GM18858 (cell line): Measurements from ENCODE around the gene EIF4E2.

ENCODE experiments used
- ATAC-seq: cut with Tn5 transposase; IDR thresholded peaks from one replicate; pipeline ENCODE4 v1.9.1; 2021; ENCODE audit not compliant: unreplicated experiment

EIF4E2 gene, protein sequence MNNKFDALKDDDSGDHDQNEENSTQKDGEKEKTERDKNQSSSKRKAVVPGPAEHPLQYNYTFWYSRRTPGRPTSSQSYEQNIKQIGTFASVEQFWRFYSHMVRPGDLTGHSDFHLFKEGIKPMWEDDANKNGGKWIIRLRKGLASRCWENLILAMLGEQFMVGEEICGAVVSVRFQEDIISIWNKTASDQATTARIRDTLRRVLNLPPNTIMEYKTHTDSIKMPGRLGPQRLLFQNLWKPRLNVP

DNA sequence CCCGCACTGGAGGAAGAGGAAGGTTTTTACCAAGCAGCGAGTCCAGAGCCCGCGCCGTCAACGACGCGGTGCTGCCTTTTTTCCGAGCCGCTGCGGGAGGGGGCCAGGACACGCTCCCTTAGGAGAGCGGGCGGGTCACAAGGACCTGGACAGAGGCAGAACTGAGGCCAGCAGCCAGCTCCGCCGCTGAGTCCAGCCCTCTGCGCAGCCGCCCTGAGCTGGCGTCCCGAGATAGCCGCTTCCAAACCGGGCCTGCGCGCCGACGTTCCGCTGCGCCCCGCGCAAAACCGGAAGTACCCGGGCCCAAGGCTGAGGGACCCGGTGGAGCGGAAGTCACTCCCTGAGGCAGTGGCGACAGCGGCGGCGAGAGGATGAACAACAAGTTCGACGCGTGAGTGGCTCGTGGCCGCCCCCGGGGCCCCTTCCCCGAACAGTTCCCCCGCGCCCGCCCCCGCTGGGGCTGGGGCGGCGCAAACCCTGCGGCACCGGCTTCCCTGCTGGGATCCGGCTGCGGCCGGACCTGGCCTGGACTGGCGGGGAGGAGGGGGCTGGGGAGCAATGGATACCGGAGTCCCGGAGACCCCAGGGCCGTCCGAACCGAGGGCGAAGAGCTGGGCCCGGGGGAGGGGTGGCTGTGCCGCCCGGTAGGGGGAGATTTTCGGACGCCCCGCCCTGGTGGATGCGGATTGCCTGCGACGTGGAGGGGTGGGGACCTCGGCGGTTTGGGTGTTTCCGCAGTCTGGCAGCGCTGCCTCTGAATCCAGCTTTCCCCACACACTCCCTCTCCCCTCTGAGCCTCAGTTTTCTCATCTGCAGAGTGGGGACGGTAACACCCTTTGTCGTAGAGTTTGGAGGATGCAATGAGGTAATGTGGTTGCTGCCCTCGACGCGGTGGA is at the start of gene EIF4E2, which contains the start of gene TIGD1:
Gene EIF4E2 (plus strand): TSS at position 336 of the 896 bp plus-strand sequence. CDS start 36 bp downstream, at position 372.
Gene TIGD1 (minus strand): TSS at position 204 of the 896 bp plus-strand sequence. CDS start 675 bp downstream, outside the sequence.
- ATAC-seq: peak; percentile 89

DNA sequence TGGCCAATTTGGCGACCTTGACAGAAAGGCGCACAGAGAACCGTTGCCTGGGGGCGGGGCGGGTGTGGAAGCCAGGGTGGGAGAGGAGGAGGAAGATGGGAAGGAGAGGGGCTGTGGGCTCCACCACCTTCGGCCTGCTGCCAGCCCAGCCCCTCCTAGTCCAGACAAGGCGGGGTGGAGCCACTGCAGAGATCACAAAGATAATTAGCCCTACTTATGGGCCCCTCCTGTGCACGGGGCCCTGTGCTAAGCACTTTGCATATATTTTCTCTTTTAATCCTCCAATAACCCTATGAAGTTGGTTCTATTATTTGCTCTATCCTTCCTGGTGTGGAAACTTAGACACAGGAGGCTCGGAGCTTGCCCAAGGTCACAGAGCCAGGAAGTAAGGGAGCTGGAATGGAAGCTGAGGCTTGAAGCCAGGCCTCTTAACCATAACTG is 49.1 kb upstream of the EIF4E2 start:
- no peak for ATAC-seq

DNA sequence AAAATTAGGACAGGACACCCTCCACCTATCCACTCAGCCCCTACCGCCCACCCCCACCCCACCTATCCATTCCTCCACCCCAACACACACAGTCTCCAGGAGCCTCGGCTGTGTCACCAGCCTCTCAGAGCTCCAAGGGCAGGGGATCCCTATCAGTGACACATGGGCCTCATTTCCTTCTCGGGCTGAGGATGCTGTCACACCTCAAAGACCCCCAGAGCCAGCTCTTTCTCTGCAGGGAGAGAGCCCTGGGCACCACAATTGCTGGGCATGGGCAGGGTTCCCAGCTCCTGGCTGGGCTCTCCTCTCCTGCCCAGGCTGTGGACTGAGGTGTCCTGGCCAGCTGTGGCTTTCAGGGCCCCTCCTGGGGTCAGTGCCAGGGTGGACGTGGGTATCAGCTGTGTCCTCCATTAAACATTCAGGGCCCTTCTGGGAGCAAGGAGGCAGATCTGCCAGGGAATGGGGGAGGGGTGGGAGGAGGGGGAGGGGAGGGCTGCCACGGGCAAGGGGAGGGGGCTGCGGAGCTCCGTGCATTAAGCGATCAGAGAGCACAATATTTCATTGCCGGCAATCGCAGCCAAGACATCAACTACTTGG is 48.6 kb upstream of the EIF4E2 start:
- no peak for ATAC-seq

DNA sequence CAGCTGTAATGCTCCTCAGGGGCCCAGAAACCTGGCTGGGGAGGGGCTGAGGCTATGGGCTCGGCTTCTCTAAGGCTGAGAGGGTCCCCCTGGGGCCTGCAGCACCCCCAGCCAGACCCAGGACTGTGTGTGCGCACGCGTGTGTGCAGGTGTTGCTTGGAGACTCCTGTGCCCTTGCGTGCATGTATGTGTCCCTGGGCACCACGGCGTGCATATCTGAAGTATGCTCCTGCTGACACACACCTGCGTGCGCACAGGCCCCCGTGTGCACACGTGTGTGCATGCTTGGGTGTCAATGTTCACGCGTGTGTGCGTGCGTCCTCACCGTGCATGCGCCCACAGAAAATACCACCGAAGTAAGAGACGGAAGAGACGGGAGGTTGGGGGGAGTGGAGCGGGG is 48.0 kb upstream of the EIF4E2 start:
- ATAC-seq: no peak

DNA sequence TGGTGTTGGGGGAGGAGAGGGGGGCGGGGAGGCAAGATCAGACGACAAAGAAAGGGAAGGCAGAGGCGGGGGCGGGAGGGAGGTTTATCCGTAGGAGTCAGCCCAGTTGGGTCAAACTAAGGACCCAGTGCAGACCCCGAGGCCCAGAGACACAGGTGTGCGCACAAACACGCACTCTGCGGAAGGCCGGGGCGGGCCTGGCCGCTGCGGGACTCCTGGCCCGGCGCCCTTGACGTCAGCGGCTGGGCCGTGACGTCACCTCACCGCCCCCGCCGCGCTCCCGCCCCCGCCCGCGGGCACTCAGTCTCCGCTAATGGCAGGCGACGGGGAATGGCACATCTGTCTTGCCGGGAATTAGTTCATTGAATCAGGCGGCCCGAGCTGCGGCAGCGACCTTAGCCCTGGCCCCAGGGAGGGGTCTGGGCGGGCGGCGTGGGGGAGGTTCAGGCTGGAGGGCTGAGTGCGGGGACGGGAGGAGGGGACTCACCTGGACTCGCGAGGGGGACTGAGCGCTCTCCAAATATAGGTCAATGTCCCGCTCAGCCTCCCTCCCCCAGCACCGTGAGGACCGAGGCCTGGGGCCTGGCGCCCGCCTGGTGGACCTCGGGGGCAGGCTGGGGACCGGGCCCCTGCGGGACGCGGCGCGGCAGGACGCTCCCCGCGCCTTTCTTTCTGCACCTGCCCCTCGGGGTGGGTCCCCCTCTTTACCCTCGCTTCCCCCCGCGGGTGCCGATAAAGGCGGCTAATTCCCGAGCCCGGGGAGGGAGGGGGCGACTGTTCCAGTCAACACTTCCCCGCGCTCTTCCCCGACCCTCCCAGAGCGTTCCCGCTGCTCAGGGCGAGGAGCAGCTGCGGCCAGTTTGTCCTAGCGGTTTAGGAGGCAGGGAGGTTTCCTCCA is 47.3 kb upstream of the EIF4E2 start:
- ATAC-seq: no peak

DNA sequence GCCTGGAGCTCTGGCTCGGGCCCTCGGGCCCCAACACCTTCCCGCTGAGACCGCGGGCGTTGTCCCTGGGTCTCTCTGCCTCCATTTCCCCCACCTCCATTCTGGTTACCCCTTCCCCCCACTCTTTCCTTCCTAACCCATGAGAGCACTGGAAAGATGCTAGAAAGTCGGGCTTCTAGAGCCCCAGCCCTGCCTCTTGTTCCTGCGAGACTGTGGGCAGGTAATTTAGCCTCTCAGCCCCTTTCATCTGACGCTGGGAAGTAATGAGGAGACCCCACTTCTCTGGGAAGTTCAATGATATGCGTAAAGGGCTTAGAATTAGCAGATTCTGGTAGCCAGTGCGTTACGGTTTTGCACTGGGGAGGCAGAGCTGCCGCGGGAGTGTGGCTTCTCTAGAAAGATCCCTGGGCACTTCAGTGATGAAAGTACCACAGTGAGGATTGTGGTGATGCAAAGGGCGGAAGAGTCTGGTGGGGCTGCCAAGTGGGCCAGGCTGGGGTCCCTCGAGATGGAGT is 46.6 kb upstream of the EIF4E2 start:
- no peak for ATAC-seq

DNA sequence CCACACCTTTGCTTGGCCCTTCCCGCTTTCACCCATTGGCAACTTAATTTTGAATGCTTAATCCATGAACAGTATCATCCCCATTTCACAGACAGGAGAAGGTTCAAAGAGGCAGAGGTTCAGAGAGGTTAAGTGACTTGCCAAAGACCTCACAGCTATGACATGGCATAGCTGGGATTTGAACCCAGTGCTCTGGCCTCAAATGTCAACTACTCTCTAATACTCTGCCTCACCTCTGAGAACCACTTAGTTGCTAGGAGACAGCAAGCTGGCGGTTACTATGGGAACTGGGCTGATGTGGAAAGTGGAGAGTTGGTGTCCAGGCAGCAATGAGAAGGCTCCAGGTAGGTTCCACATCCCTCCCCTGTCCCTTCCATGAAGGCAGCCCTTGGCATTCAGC is 46.1 kb upstream of the EIF4E2 start:
- no peak for ATAC-seq

DNA sequence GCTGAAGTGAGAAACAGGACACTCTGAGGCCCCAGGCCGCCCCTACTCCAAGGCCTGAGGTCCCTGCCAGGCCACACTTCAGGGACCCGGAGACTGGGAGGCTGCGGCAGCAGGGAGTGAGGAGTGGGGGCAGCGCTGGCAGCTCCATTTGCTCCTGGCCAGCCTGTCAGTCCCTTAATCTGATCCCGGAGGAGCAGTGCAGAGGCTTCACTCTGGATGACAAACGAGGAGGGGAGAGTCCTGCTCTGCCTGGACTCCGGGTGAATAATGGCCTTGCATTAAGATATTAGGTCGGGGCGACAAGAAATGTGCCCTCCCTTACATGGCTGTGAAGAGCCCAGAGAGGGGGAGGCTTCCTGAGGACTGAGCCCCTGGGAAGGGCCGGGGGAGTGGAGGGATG is 44.6 kb upstream of the EIF4E2 start:
- ATAC-seq: no peak

DNA sequence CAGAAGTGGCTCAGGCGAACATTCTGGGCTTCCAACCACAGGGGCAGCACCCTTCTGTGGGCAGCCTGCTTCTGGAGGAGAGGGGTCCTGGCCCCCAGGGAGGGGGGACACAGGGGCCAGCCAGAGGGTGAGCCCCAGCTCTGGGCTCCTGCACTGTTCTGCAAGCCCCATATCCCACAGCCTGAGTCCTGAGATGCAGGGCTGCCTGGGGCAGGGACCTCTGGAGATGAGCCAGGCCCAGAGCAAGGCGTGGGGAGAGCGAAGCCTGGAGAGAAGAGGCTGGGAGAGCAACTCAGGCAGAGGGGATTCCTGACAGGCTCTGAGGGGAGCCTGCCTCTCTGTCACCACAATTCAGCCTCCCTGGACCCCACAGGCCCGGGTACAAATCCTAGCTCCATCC is 43.8 kb upstream of the EIF4E2 start:
- ATAC-seq: no peak

DNA sequence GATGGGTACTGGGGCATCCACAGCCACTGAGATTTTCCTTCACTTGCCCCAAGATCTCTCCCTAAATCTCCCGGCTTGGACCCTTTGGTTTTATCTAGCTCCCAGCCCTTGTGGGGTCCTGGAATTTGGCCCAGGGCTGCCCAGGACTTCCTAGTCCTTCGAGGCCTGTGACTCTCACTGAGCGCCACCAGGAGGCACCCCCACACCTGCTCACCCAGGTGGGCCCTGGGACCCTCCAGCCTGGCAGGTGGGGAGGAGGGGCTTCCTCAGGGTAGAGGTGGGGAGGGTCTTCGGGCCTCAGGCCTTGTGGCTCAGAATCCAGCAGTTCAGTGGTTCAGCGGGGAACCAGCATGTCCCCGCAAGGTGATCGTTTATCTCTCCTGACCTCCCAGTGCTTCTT is 42.2 kb upstream of the EIF4E2 start:
- ATAC-seq: no peak

DNA sequence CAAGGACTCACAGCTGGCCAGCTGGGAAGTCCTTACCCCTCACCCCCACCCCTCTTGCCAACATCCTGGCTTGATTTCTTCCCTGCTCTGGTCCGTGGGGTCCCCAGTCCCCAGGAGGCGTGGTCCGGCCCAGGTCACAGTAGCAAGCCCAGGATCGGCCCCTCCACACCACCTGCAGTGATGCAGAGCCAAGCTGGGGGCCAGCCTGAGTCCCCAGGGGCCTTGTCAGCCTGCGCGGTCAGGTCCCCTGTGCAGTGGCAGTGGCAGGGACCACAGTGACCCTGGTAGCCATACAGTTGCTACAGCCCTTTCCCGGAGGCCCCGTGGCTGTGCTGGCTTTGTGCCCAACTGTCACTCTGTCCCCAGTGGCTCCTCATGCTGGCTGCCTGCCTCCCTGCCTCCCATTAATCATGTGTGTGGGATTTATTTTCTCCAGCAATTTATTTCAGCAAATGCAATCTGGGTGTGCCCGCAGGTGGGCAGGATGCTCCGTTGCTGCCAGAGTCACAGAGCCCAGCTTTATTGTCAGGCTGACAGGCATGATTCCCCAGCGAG is 39.1 kb upstream of the EIF4E2 start:
- no peak for ATAC-seq

DNA sequence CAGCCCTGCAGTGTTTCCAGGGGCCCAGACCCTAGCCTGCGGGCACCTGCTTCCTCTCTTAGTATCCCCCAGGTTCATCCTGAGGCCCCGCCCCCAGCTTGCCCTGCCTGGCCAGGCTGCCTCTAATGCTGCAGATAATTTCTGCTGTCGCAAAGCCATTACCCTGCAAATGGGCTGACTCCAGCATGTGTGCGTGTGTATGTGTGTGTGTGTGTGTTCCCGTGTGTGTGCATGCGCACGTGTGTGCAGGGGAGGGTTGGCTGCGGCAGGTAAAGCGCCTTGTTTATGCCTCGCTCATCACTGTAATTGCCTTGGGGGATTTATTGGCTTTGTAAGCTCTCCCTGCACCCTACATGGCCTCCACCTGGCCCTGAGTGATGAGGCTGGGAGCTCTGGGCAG is 37.9 kb upstream of the EIF4E2 start:
- ATAC-seq: no peak

DNA sequence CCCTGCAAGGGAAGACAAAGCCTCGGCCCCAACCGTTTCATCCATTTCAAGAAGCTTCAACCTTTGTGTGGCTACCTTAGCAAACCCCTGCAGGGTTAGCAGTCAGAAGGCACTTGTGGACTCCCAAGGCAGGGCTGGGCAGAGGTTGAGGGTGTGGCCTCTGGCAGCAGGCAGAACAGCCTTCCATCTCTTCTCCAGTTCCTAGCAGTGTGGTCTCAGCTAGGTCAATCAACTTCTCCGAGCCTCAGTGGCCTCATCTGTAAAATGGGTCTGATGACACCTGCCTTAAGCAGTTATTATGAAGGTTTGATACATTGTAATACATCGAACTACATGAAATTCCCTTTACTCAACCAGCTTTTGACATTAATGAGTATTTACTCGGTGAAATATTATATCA is 37.1 kb upstream of the EIF4E2 start:
- no peak for ATAC-seq

DNA sequence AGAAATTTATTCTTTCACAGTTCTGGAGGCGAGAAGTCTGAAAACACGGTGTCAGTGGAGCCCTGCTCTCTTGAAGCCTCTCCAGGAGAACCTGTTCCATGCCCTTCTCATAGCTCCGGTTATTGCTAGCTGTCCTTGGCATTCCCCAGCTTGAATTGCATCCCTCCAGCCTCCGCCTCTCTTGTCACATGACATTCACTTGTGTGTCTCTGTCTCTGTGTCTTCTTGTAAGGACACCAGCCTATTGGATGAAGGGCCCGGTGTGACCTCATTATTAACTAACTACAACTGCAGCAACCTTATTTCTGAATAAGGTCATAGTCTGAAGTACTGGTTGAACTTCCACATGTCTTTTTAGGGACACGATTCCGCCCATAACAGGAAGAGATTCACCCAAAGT is 34.9 kb upstream of the EIF4E2 start:
- no peak for ATAC-seq

DNA sequence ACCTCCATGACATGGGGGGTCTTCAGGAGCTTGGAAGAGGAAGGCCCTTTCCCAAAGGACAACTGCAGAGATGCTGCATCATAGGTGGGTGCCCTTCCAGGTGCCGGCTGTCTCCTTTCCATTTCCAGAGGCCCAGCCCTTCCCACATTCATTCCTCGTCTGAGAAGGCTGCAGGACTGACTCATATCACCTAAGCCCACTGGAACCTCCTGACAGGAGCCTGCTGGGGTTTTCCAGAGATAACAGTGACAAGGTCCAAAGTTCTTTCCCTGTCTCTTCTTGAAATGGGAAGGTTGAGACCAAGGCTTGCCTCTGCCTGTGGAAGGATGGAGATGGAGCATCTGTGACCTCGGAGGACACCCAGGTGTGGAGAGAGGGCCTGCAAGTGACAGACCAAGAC is 33.9 kb upstream of the EIF4E2 start:
- no peak for ATAC-seq

DNA sequence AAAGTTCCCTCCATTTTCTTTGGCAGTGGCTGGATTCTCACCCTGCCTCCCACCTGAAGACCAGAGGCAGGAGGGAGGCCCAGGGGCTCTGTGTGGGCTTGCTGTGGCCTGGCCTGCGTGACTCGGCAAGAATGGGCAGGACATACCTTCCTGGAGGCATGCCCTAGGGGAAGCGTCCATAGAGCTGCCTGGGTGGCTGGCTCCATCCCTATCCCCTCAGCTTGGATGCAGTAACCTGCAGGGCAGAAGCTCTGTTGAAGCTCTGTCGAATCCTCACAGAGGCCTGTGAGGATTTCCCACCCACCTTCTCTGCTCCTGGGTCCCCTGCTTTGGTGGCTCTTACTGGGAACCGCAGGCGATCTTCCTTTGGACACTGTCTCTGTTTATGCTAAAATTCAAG is 31.6 kb upstream of the EIF4E2 start:
- no peak for ATAC-seq

DNA sequence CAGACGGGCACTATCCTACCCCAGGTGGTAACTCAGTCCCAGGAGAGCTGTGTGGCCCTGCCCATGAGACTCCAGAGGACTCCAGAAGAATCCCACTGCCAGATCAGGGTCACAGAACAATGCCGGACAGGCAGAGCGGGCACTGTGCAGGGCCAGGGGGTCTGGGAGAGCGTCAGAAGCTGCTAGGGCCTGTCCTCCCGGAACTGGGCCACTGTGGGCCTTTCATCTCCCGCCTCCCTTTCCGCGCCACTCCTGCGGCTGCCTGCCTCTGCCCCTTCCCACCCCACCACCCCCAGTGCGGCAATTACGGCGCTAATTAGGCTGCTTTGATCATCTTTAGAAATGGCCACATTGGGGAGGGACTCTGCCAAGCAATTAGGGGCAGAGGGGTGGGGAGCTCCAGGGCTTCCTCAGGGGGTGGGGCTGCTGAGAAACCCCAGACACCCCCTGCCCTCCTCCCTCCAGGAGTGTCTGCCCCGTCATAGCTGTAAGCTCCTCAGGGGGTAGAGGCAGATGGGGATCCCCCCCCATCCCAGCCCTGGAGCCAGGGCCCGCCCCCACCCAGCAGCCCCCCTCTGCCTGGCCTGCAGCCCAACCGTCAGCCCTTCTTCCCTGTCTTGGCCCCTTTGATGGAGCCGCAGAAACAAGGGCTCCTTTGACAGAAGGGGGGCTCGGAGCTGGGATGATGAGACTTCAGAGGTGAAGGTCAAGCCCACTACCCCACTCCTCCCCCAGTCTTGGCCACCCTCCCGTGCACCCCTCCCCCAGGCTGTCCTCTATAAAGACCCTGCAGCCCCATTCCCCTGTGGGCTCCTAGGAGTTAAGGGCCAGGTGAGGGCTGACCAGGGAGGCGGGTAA is 30.7 kb upstream of the EIF4E2 start, which contains the start of gene PRSS56:
Gene PRSS56 (plus strand): TSS at position 808 of the 858 bp plus-strand sequence. CDS start 211 bp downstream, outside the sequence.
- ATAC-seq: no peak

DNA sequence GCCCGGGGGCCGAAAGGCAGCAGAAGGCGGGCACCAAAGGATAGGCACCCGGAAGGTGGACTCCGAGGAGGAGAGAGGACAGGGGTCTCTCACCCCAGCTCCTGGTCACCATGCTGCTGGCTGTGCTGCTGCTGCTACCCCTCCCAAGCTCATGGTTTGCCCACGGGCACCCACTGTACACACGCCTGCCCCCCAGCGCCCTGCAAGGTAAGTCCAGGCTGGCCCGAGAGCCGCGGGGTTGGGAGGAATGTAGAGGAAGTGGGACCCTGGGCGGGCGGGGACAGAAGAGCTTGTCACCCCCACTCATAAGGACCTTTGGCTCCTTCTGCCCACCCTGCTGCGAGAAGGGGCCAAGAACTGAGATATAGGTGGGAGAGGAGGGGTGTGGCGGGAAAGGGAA is 30.0 kb upstream of the EIF4E2 start:
- no peak for ATAC-seq

DNA sequence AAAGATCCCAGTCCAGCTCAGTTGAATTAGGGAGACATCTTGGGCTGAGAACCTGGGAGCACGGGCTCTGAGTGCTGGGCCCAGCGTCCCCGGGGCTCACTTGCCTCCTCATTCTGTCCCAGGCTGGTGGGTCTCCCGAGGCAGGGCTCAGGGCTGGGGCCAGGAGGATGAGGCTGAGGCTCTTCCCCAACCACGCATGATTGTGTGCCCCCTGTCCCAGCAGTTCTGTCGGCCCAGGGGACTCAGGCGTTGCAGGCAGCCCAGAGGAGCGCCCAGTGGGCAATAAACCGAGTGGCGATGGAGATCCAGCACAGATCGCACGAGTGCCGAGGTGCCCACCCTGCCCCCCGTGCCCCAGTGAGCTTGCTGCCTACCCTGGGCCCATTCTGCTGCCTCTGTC is 29.4 kb upstream of the EIF4E2 start:
- no peak for ATAC-seq
